GM12874 (cell line): Measurements from ENCODE around the gene CERT1.

Experiments used
- CTCF ChIP-seq: IDR thresholded peaks from 2 replicates; pipeline ENCODE4 v1.5.1; 2011; ENCODE audit warnings: low read depth, mild to moderate bottlenecking, control low read depth, low read length, moderate library complexity; ENCODE audit not compliant: insufficient read depth

CERT1 gene

DNA sequence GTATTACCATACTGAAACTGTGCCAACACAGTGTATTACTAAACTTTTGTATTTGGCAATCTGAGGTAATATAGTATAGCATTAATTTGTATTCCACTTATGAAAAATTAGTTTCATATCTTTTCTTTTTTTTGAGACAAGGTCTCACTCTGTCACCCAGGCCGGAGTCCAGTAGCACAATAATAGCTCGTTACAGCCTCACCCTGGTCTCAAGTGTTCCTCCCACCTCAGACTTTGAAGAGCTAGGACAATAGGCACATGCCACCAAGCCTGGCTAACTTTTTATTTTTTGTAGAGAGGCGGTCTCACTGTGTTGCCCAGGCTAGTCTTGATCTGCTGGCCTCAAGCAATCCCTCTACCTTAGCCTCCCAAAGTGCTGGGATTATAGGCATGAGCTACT lies 36.4 kb upstream of the CERT1 start:
- TF ChIP-seq CTCF = no peak

DNA sequence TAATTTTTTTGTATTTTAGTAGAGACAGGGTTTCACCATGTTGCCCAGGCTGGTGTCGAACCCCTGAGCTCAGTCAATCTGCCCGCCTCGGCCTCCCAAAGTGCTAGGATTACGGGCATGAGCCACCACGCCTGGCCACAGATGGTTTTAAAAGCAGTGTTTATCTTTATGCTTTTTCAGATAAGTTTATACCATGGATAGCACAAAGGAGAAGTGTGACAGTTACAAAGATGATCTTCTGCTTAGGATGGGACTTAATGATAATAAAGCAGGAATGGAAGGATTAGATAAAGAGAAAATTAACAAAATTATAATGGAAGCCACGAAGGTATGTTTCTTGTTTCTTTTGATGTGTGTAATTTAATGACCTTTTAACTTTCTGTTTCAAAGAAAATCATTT lies 35.4 kb upstream of the CERT1 start:
- TF ChIP-seq CTCF = no peak

DNA sequence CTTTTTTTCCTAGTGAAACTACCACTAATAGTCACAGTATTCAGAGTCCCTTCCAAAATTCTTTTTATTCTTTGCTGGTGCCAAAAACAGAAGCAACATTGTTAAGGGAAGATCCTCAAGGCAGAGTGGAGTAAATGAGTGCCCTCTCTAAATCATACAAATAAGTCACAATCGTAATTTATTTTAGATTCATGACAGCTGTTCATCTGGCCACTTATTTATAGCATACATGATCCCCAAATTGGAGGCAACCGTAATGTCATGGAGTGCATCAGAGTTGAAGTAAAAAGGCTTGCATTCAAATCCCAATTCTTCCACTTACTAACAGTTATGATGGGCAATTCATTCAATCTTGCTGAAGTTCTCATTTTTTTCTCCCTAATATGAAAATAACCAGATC lies 33.7 kb upstream of the CERT1 start:
- TF ChIP-seq CTCF = no peak

GRCh38 chr5:75538211-75538610 lies 26.8 kb upstream of the CERT1 start:
- no peak for TF ChIP-seq CTCF

DNA sequence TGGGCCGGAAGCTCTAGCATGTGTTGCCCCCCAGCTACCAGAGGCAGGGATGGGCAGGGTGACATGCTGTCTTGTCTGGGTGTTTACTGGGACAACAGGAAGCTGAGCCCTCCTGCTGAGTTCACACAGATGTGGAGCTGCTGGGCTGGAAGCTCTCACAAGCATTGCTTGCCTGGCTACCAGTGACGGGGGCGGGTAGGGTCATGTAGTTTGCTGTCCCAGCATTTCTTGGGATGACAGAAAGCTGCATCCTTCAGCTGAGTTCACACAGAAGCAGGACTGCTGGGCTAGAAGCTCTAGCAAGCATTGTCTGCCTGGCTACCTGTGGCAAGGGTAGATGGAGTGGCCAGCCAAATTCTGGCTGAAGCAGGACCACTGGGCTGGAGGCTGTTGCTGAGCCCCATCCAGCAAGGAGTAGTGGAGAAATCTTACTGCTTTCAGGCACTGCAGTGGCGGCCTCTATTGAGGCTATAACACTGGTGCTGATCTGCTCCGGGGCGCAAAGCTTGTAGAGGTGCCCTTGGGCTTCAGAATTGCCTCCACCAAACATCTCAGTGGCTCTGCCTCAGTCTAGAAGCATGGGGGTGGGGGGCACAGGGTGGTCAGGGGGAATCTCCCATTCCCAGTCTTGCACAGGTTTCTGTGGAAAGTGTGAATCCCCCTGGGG lies 25.4 kb upstream of the CERT1 start:
- TF ChIP-seq CTCF = no peak

- TF ChIP-seq CTCF = no peak
These were observed 24.7 kb upstream of the CERT1 start for GRCh38 chr5:75536147-75536546.

DNA sequence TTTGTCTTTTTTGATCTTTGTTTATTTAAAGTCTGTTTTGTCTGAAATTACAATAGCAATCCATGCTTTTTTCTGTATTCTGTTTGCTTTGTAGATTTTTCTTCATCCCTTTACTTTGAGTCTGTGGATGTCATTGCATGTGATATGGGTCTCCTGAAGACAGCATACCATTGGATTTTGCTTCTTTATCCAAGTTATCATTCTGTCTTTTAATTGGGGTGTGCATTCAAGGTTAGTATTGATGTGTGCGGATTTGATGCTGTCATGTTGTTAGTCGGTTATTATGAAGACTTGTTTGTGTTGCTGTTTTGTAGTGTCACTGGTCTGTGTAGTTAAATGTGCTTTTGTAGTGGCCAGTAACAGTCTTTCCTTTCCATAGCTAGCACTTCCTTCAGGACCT lies 23.3 kb upstream of the CERT1 start:
- no peak for TF ChIP-seq CTCF
